IMR-90 (cell line): ENCODE data around the gene TBC1D16. TPM values are rescaled to one million over a fixed set of nuclear protein-coding genes. Genes with fewer than 3 reads are reported as not detected.

ENCODE experiments used
- ATAC-seq: fragments of 200-7000 bp; cut with Tn5 transposase; 2 replicates; pipeline ENCODE4 v1.9.1; 2020; ENCODE audit warnings: low read depth, mild to moderate bottlenecking, moderate library complexity
- BruUV-seq: library from RNA; stranded (reverse); fragments of 400-500 nt; replicated peaks from 2 replicates; lab custom pipeline; 2021; lab: Mats Ljungman, UMichigan
- CTCF ChIA-PET: fragments of 300-600 bp; formaldehyde crosslinking; extraction: SDS; loops from one replicate; lab custom pipeline; 2021; ENCODE audit warnings: antibody characterized with exemption; lab: Yijun Ruan, JAX
- POLR2A ChIA-PET: fragments of 300-600 bp; sonication (Branson Sonifier 250); formaldehyde crosslinking; loops from one replicate; lab custom pipeline; 2022; ENCODE audit warnings: antibody characterized with exemption; ENCODE audit not compliant: unreplicated experiment; lab: Charles Lee
- DNase-seq: peaks from one replicate; pipeline ENCODE4 v3.0.0; 2013
- H2AFZ ChIP-seq: replicated peaks from 2 replicates; pipeline ENCODE3; 2013; ENCODE audit warnings: low read length, mild to moderate bottlenecking; ENCODE audit not compliant: poor library complexity
- H2AK5ac ChIP-seq: 2 replicates; pipeline ENCODE4 v1.6.1; 2013; ENCODE audit warnings: low read depth, low read length, inconsistent platforms
- H2AK9ac ChIP-seq: replicated peaks from 2 replicates; pipeline ENCODE3; 2013; ENCODE audit warnings: mild to moderate bottlenecking, low read depth, low read length, moderate library complexity; ENCODE audit not compliant: poor library complexity
- H2BK120ac ChIP-seq: 2 replicates; pipeline ENCODE4 v1.6.1; 2013; ENCODE audit warnings: low read depth, low read length, inconsistent platforms
- H2BK15ac ChIP-seq: 3 replicates; pipeline ENCODE4 v1.6.1; 2013; ENCODE audit warnings: low read depth, low read length, inconsistent platforms
- H2BK20ac ChIP-seq: 2 replicates; pipeline ENCODE4 v1.6.1; 2013; ENCODE audit warnings: low read depth, mild to moderate bottlenecking, inconsistent platforms, low read length, moderate library complexity
- H2BK5ac ChIP-seq: 2 replicates; pipeline ENCODE4 v1.6.1; 2013; ENCODE audit warnings: mild to moderate bottlenecking, low read depth, low read length, inconsistent platforms; ENCODE audit not compliant: poor library complexity, severe bottlenecking
- H3K14ac ChIP-seq: replicated peaks from 2 replicates; pipeline ENCODE4 v1.6.1; 2013; ENCODE audit warnings: low read depth, low read length, inconsistent platforms
- H3K18ac ChIP-seq: 2 replicates; pipeline ENCODE4 v1.6.1; 2013; ENCODE audit warnings: low read depth, low read length, control low read depth
- H3K23ac ChIP-seq: 2 replicates; pipeline ENCODE4 v1.6.1; 2013; ENCODE audit warnings: low read depth, low read length, inconsistent platforms
- H3K27ac ChIP-seq: 2 replicates; pipeline ENCODE4 v1.5.1; 2013; ENCODE audit warnings: mild to moderate bottlenecking, control low read depth, low read length; ENCODE audit not compliant: insufficient read depth
- H3K27me3 ChIP-seq: 2 replicates; pipeline ENCODE4 v1.6.1; 2013; ENCODE audit warnings: low read length; ENCODE audit not compliant: control insufficient read depth, insufficient read depth
- H3K36me3 ChIP-seq: 2 replicates; pipeline ENCODE4 v1.6.1; 2013; ENCODE audit warnings: low read length, mixed read lengths; ENCODE audit not compliant: control insufficient read depth, insufficient read depth
- H3K4ac ChIP-seq: 2 replicates; pipeline ENCODE4 v1.6.1; 2013; ENCODE audit warnings: low read depth, low read length, inconsistent platforms
- H3K4me1 ChIP-seq: 2 replicates; pipeline ENCODE4 v1.6.1; 2013; ENCODE audit warnings: low read length, mixed read lengths; ENCODE audit not compliant: control insufficient read depth, insufficient read depth
- H3K4me2 ChIP-seq: 2 replicates; pipeline ENCODE4 v1.6.1; 2013; ENCODE audit warnings: low read depth, mild to moderate bottlenecking, control low read depth, low read length, moderate library complexity
- H3K4me3 ChIP-seq: 2 replicates; pipeline ENCODE4 v1.5.1; 2013; ENCODE audit warnings: low read depth, mild to moderate bottlenecking, control low read depth, low read length, moderate library complexity; ENCODE audit not compliant: insufficient read depth
- H3K56ac ChIP-seq: 2 replicates; pipeline ENCODE4 v1.6.1; 2013; ENCODE audit warnings: low read length, inconsistent platforms; ENCODE audit not compliant: insufficient read depth; ENCODE audit errors: extremely low read depth
- H3K79me1 ChIP-seq, 2 experiments: 2 replicates each; pipeline ENCODE4 v1.6.1; 2013; ENCODE audit warnings: low read length in 2 of 2, inconsistent platforms in 1 of 2, low read depth in 1 of 2
- H3K9ac ChIP-seq: 2 replicates; pipeline ENCODE4 v1.6.1; 2013; ENCODE audit warnings: low read depth, low read length, control low read depth
- H3K9me1 ChIP-seq: 2 replicates; pipeline ENCODE4 v1.6.1; 2013; ENCODE audit warnings: low read length, inconsistent platforms; ENCODE audit not compliant: insufficient read depth
- H3K9me3 ChIP-seq: 2 replicates; pipeline ENCODE4 v1.6.1; 2013; ENCODE audit warnings: low read length; ENCODE audit not compliant: control insufficient read depth, insufficient read depth
- H4K20me1 ChIP-seq: 2 replicates; pipeline ENCODE4 v1.6.1; 2013; ENCODE audit warnings: low read length, inconsistent platforms; ENCODE audit not compliant: insufficient read depth
- H4K5ac ChIP-seq: 2 replicates; pipeline ENCODE4 v1.6.1; 2013; ENCODE audit warnings: mild to moderate bottlenecking, low read depth, low read length, control low read depth
- H4K8ac ChIP-seq, 2 experiments: 2 replicates each; pipeline ENCODE4 v1.6.1; 2013; ENCODE audit warnings: low read depth in 2 of 2, low read length in 2 of 2, control low read depth in 1 of 2, inconsistent platforms in 1 of 2
- H4K91ac ChIP-seq: 2 replicates; pipeline ENCODE4 v1.6.1; 2013; ENCODE audit warnings: low read depth, low read length, inconsistent platforms; ENCODE audit not compliant: insufficient read depth
- BHLHE40 ChIP-seq: fragments of 150-350 bp; IDR thresholded peaks from 2 replicates; pipeline ENCODE4 v1.6.1; 2016; ENCODE audit warnings: mild to moderate bottlenecking, low read depth, low read length
- CEBPB ChIP-seq: IDR thresholded peaks from 2 replicates; pipeline ENCODE4 v1.6.1; 2012; ENCODE audit warnings: low read depth, low read length, improper control_type of control experiment
- CHD1 ChIP-seq: IDR thresholded peaks from 2 replicates; pipeline ENCODE4 v1.6.1; 2012; ENCODE audit warnings: low read depth, low read length, improper control_type of control experiment
- FOS ChIP-seq: fragments of 150-350 bp; IDR thresholded peaks from 2 replicates; pipeline ENCODE4 v1.6.1; 2016; ENCODE audit warnings: low read depth, low read length
- MAFK ChIP-seq: IDR thresholded peaks from 2 replicates; pipeline ENCODE4 v1.6.1; 2012; ENCODE audit warnings: low read depth, low read length, improper control_type of control experiment
- MAZ ChIP-seq: IDR thresholded peaks from 2 replicates; pipeline ENCODE4 v1.6.1; 2012; ENCODE audit warnings: low read depth, mild to moderate bottlenecking, low read length, improper control_type of control experiment, moderate library complexity, borderline replicate concordance
- MXI1 ChIP-seq: IDR thresholded peaks from 2 replicates; pipeline ENCODE4 v1.6.1; 2012; ENCODE audit warnings: low read depth, mild to moderate bottlenecking, low read length, moderate library complexity, borderline replicate concordance
- NFE2L2 ChIP-seq: fragments of 150-350 bp; IDR thresholded peaks from 2 replicates; pipeline ENCODE4 v1.6.1; 2016; ENCODE audit warnings: low read depth, mild to moderate bottlenecking, low read length
- POLR2A ChIP-seq: IDR thresholded peaks from 2 replicates; pipeline ENCODE4 v1.6.1; 2012; ENCODE audit warnings: mild to moderate bottlenecking, low read depth, low read length
- RAD21 ChIP-seq: IDR thresholded peaks from 2 replicates; pipeline ENCODE4 v1.6.1; 2012; ENCODE audit warnings: low read length, improper control_type of control experiment
- RCOR1 ChIP-seq: IDR thresholded peaks from 2 replicates; pipeline ENCODE4 v1.6.1; 2012; ENCODE audit warnings: mild to moderate bottlenecking, low read length, improper control_type of control experiment; ENCODE audit not compliant: insufficient replicate concordance
- RFX5 ChIP-seq: IDR thresholded peaks from 2 replicates; pipeline ENCODE4 v1.8.0; 2012; ENCODE audit warnings: low read depth, mild to moderate bottlenecking, low read length, moderate library complexity
- SMC3 ChIP-seq: fragments of 150-350 bp; IDR thresholded peaks from 2 replicates; pipeline ENCODE4 v1.6.1; 2016; ENCODE audit warnings: low read depth, mild to moderate bottlenecking, antibody characterized with exemption, low read length, moderate library complexity
- WGBS, 2 experiments: methylation state at CpG; one replicate each; pipeline versions ENCODE4 v1.1.5 to v1.1.7; 2013; ENCODE audit warnings: missing lambda C conversion rate in 2 of 2; ENCODE audit not compliant: insufficient read length in 1 of 2; ENCODE audit errors: extremely low coverage in 2 of 2; 5-methylcytosine and 5-hydroxymethylcytosine counted together
- dilution Hi-C: fragments of 300-500 bp; cut with HindIII; formaldehyde crosslinking; loops from one replicate; pipeline ENCODE4 v1.14.3; 2018; ENCODE audit warnings: low sequenced_read_pairs; ENCODE audit not compliant: unreplicated experiment
- in situ Hi-C: fragments of 300-500 bp; cut with MboI; formaldehyde crosslinking; loops from 3 replicates; pipeline ENCODE4 v1.14.3; 2019; ENCODE audit warnings: low sequenced_read_pairs, inconsistent platforms, mixed read lengths
- intact Hi-C: fragments of 100-400 bp; cut with micrococcal nuclease; formaldehyde crosslinking; loops from 2 replicates; pipeline ENCODE4 v1.10.0; 2022
- polyA plus RNA-seq, 3 experiments: library from polyadenylated mRNA; depleted of rRNA; stranded (reverse); fragments of >200 nt; gene quantifications; 2 replicates each; pipeline ENCODE4 v1.2.3, GENCODE V29; 2012; ENCODE audit warnings: low replicate concordance in 1 of 3
- total RNA-seq: library from RNA; depleted of rRNA; stranded (reverse); fragments of >200 nt; gene quantifications from 2 replicates; pipeline ENCODE4 v1.2.3, GENCODE V29; 2012
- TF ChIP-seq, protein P1 (sequence below): conservative IDR thresholded peaks from 2 replicates; pipeline ENCODE4 v1.5.1; 2012; ENCODE audit warnings: mild to moderate bottlenecking, low read depth, low read length, improper control_type of control experiment
- TF ChIP-seq, protein P2 (sequence below): fragments of 150-350 bp; IDR thresholded peaks from 2 replicates; pipeline ENCODE4 v1.6.1; 2017; ENCODE audit warnings: mild to moderate bottlenecking, antibody characterized with exemption, low read length, low read depth
- TF ChIP-seq, protein P3 (sequence below): fragments of 150-350 bp; IDR thresholded peaks from 2 replicates; pipeline ENCODE4 v1.6.1; 2016; ENCODE audit warnings: low read depth, mild to moderate bottlenecking, low read length, moderate library complexity, borderline replicate concordance

The TBC1D16 gene
- total and polyA plus RNA-seq, 2 of the 4 experiments (the other 2 are of a cell fraction): 10.1 to 16.7 TPM

DNA sequence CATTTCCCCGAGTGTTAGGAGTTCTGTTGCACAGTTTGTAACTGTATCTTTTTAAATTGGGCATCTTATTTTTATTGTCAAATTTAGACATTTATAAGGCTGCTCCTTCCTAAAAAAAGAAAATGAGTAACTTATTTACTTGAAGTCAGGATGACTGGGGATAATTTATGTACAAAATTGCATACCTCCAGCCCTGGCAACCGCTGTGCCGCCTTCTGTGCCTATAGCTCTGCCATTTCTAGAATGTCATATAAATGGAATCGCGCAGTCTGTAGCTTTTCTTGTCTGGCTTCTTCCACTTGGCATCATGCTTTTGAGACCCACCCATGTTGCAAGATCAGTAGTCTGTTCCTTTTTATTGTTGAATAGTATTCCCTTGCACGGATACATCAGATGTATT is 36.7 kb upstream of the TBC1D16 start:
- TF ChIP-seq MAFK: no peak
- no peak for TF ChIP-seq SMC3
- no peak for TF ChIP-seq RAD21
- no peak for TF ChIP-seq FOS
- TF ChIP-seq MAZ: no peak
- TF ChIP-seq, protein P1, sequence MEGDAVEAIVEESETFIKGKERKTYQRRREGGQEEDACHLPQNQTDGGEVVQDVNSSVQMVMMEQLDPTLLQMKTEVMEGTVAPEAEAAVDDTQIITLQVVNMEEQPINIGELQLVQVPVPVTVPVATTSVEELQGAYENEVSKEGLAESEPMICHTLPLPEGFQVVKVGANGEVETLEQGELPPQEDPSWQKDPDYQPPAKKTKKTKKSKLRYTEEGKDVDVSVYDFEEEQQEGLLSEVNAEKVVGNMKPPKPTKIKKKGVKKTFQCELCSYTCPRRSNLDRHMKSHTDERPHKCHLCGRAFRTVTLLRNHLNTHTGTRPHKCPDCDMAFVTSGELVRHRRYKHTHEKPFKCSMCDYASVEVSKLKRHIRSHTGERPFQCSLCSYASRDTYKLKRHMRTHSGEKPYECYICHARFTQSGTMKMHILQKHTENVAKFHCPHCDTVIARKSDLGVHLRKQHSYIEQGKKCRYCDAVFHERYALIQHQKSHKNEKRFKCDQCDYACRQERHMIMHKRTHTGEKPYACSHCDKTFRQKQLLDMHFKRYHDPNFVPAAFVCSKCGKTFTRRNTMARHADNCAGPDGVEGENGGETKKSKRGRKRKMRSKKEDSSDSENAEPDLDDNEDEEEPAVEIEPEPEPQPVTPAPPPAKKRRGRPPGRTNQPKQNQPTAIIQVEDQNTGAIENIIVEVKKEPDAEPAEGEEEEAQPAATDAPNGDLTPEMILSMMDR: no peak
- no peak for TF ChIP-seq BHLHE40
- TF ChIP-seq, protein P2, sequence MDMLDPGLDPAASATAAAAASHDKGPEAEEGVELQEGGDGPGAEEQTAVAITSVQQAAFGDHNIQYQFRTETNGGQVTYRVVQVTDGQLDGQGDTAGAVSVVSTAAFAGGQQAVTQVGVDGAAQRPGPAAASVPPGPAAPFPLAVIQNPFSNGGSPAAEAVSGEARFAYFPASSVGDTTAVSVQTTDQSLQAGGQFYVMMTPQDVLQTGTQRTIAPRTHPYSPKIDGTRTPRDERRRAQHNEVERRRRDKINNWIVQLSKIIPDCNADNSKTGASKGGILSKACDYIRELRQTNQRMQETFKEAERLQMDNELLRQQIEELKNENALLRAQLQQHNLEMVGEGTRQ: no peak
- no peak for TF ChIP-seq RCOR1
- TF ChIP-seq, protein P3, sequence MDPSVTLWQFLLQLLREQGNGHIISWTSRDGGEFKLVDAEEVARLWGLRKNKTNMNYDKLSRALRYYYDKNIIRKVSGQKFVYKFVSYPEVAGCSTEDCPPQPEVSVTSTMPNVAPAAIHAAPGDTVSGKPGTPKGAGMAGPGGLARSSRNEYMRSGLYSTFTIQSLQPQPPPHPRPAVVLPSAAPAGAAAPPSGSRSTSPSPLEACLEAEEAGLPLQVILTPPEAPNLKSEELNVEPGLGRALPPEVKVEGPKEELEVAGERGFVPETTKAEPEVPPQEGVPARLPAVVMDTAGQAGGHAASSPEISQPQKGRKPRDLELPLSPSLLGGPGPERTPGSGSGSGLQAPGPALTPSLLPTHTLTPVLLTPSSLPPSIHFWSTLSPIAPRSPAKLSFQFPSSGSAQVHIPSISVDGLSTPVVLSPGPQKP: no peak
- TF ChIP-seq CEBPB: no peak
- TF ChIP-seq RFX5: no peak
- no peak for TF ChIP-seq CHD1
- no peak for TF ChIP-seq MXI1
- TF ChIP-seq POLR2A: no peak
- no peak for TF ChIP-seq NFE2L2
- H3K9ac ChIP-seq: no peak overlapping the region
- CTCF ChIA-PET: no interaction called here
- H3K4me2 ChIP-seq: no peak overlapping the region
- DNase-seq: no peak
- no peak overlapping the region for H2BK20ac ChIP-seq
- no peak overlapping the region for H2AK5ac ChIP-seq
- peaks cover 9% of the 10 kb centered on the region for H3K9me1 ChIP-seq
- no peak overlapping the region for H2AK9ac ChIP-seq
- H3K4me1 ChIP-seq: peaks cover 18% of the 10 kb centered on the region
- intact Hi-C loops: no loop called here
- H3K18ac ChIP-seq: no peak overlapping the region
- no peak overlapping the region for H3K23ac ChIP-seq
- no peak overlapping the region for H3K56ac ChIP-seq
- no peak overlapping the region for H3K14ac ChIP-seq
- no peak overlapping the region for H4K91ac ChIP-seq
- no peak overlapping the region for H3K4me3 ChIP-seq
- H3K36me3 ChIP-seq: no peaks in the 10 kb centered on the region
- in situ Hi-C loops: no loop called here
- no peaks in the 10 kb centered on the region for H3K9me3 ChIP-seq
- 100% methylated on average over 3 of the region's 6 CpGs; no CpG with 5 or more reads in 1 of the 2 experiments for WGBS, 2 experiments
- no peaks in the 10 kb centered on the region for H3K79me1 ChIP-seq
- ATAC-seq: no peak
- no peaks in the 10 kb centered on the region for H3K27me3 ChIP-seq
- H4K20me1 ChIP-seq: no peaks in the 10 kb centered on the region
- H4K8ac ChIP-seq: no peak overlapping the region
- H3K4ac ChIP-seq: no peak overlapping the region
- H2BK5ac ChIP-seq: no peak overlapping the region
- no peak overlapping the region for H3K27ac ChIP-seq
- POLR2A ChIA-PET: no interaction called here
- dilution Hi-C loops: no loop called here
- no TSS peak for BruUV-seq
- H2BK15ac ChIP-seq: no peak overlapping the region
- H4K5ac ChIP-seq: no peak overlapping the region
- H2AFZ ChIP-seq: no peak overlapping the region
- H2BK120ac ChIP-seq: no peak overlapping the region
